Right ventricle myocardium superior (tissue), 1 donor: ENCODE data around the gene STK31. TPM values are rescaled to one million over a fixed set of nuclear protein-coding genes. Genes with fewer than 3 reads are reported as not detected.
A peak's percentile ranks its signal among the peaks of the same experiment; 100 is the strongest.
"Not testable (repeated sequence)": the region's sequence is repeated elsewhere in the genome, so short reads cannot be mapped to it uniquely, and the experiment has no call there.

Experiments used
- ATAC-seq: fragments of 200-7000 bp; cut with Tn5 transposase; one replicate; pipeline ENCODE4 v1.9.1; 2020; ENCODE audit warnings: mild to moderate bottlenecking; ENCODE audit not compliant: poor library complexity
- DNase-seq: peaks from one replicate; pipeline ENCODE4 v3.0.0-alpha.2; 2020
- intact Hi-C: fragments of 100-400 bp; cut with DNase I; formaldehyde crosslinking; loops from one replicate; pipeline ENCODE4 v1.11.2; 2022
- long read RNA-seq: library from polyadenylated mRNA; unstranded; transcript quantifications from one replicate; pipeline ENCODE4 v2.0.0, GENCODE V29; 2021
- total RNA-seq: library from RNA; stranded (reverse); fragmentation: NEBNext Ultra II Directional; extraction: Animal tissue kit (Norgen Biotek cat#: 25700); gene quantifications from one replicate; pipeline ENCODE4 v1.2.1, GENCODE V29; 2021
- donor health status: DM: no; HTN: yes; CAD: no; lungs with severe emphysema.

Gene STK31, protein sequence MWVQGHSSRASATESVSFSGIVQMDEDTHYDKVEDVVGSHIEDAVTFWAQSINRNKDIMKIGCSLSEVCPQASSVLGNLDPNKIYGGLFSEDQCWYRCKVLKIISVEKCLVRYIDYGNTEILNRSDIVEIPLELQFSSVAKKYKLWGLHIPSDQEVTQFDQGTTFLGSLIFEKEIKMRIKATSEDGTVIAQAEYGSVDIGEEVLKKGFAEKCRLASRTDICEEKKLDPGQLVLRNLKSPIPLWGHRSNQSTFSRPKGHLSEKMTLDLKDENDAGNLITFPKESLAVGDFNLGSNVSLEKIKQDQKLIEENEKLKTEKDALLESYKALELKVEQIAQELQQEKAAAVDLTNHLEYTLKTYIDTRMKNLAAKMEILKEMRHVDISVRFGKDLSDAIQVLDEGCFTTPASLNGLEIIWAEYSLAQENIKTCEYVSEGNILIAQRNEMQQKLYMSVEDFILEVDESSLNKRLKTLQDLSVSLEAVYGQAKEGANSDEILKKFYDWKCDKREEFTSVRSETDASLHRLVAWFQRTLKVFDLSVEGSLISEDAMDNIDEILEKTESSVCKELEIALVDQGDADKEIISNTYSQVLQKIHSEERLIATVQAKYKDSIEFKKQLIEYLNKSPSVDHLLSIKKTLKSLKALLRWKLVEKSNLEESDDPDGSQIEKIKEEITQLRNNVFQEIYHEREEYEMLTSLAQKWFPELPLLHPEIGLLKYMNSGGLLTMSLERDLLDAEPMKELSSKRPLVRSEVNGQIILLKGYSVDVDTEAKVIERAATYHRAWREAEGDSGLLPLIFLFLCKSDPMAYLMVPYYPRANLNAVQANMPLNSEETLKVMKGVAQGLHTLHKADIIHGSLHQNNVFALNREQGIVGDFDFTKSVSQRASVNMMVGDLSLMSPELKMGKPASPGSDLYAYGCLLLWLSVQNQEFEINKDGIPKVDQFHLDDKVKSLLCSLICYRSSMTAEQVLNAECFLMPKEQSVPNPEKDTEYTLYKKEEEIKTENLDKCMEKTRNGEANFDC
- total RNA-seq = not detected
- long read RNA-seq = 0 reads

DNA sequence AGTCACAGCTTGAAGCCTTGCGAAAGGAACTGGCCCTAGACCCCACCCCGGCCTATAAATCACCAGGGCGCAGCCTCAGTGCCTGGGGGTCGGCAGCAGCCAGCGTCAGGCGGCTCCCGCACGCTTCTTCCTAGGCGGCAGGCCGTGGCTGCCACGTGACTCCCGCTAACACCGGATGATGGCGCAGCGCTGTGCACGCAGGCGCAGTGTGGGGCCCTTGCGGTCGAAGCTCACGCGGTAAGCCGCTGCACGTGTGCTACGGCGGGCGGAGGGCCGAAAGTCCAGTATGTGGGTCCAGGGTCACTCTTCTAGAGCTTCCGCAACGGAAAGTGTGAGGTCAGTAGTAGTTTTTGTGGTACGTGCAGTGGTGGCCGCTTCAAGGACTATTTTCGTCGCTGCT, at the start of gene STK31:
TSS of gene STK31 (plus strand) at position 220 of the 400 bp plus-strand sequence. CDS start at position 287, 67 bp downstream.
- no peak for ATAC-seq
- DNase-seq = no peak

DNA sequence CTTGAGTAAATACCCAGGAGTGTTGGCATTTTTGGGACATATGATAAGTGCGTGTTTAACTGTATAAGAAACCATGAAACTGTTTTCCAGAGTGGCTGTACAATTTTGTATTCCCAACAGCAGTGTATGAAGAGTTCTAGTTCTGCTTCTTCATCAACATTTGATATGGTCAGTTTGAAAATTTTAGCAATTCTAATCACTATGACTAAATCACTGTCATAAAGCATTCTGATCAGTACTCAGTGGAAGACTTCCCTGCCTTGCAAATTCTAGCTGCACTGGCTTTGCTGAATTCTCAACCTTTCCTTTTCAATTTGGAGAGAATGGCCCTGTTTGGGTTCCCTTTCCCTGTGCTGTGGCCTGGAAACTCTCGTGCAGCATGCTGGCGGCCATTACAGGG, 48.6 kb upstream of the STK31 start:
- intact Hi-C loops = no loop called here
- ATAC-seq (no peak), DNase-seq (no peak)

More for the DNA sequence above, at the start of gene STK31:
- intact Hi-C loops = no loop called here

DNA sequence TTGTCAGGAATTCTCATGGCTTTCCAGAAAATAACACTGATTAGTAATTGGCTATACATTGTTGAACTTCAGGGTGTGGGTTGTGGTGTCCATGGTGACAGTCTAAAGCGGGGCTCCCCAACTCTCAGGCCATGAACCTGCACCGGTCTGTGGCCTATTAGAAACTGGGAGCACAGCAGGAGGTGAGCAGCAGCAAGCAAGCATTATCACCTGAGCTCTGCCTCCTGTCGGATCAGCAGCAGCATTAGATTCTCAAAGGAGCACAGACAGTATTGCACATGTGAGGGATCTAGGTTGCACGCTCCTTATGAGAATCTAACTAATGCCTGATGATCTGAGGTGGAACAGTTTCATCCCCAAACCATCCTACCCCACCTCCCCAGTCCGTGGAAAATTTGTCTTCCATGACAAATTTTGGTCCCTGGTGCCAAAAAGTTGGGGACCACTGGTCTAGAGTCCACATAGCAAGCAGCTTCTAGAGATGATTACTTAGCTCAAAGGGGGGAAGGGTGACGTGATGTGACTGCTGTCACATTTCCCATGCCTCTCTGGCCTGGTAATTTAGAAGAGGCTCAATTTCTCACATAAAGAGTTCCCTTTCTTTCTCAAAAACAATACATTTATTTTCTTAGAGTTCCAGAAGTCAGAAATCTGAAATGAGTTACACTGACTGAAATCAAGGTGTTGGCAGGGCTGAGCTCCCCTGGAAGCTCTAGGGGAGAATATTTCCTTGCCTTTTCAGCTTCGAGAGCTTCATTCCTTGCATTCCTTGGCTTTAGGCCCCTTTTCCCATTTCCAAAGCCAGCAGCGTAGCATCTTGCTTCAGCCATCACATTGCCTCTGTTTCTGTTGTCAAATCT, 47.7 kb upstream of the STK31 start:
- DNase-seq (no peak), ATAC-seq (no peak)
- intact Hi-C loops = no loop called here

DNA sequence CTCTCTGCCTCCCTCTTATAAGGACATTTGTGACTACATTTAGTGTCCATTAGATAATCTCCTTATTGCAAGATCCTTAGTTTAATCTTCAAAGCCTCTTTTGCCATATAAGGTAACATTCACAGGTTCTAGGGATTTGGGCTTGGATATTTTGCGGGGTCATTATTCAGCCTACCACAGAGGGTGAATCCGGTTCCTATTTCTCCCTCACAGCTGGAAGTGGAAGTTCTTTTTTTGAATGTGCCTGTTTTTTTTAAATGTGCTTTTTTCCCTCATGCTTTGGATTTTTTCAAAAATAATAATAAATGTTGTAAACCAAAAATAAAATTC, 47.1 kb upstream of the STK31 start:
- DNase-seq (no peak), ATAC-seq (no peak)
- intact Hi-C loops = no loop called here

DNA sequence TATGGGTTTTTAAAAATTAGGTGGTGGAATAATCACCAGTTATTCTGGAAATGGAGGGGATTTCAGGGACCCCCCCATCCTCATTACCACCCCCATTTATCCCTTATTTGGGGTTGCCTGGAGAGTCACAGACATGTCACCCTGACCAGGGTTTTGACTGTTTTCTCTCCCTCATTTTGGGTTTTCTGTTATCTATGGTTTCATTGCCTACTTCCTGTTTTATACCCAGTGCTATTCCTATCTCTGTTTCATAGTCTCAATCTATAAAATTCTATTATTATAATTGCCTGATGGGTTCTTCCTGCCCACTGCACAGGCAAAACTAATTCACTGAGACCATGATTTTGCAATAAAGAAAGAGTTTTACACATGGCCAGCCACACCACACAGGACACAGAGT, 45.9 kb upstream of the STK31 start:
- intact Hi-C loops = no loop called here
- DNase-seq = no peak
- no peak for ATAC-seq

DNA sequence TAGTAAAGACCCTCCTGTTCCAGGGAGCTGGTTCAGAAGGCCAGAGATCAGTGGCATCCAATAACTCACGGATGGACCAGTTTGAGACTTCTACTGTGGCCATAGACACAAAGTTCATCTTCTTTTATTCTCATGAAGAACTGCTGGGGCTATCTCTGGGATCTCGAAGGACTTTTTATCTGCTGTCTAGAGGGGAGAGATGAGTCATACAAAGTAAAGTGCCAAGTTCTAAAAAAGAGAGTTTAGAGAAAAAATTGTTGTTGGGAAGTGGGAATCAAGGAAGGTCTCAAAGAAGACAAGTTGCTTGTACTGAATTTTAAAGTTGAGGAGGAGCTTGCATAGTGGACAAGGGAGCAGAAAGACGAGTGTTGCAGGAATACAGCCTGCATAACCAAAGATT, 38.0 kb upstream of the STK31 start:
- intact Hi-C loops = no loop called here
- no peak for ATAC-seq
- no peak for DNase-seq

DNA sequence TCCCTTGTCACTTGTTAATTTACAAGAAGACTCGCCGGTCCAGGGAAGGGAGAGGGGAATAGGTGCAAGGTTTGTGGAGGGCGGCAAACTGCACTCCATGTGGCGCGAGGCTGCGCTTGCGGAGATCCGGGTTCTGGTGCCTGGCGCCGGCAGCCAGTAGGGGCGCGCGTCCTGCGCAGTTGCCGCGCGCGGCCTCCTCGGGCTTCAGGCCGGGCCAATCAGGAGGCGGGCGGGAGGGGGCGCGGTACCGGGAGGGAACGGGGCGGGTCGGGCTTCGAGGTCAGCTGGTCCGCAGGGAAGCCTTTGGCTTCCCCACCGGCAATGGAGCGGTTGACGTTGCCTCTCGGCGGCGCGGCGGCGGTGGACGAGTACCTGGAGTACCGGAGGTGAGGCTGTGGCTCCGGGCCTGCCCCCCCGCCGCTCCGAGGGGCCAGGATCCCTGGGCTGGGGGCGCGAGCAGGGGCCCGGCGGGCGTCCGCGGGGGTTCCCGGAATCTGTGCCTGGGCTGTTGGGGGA, 30.1 kb upstream of the STK31 start, which contains the start of gene FAM221A:
TSS of gene FAM221A (plus strand) at position 302 of the 516 bp plus-strand sequence. CDS start at position 322, 20 bp downstream.
- intact Hi-C loops = no loop called here
- peak; percentile 100 for ATAC-seq
- peak; percentile 94 for DNase-seq

DNA sequence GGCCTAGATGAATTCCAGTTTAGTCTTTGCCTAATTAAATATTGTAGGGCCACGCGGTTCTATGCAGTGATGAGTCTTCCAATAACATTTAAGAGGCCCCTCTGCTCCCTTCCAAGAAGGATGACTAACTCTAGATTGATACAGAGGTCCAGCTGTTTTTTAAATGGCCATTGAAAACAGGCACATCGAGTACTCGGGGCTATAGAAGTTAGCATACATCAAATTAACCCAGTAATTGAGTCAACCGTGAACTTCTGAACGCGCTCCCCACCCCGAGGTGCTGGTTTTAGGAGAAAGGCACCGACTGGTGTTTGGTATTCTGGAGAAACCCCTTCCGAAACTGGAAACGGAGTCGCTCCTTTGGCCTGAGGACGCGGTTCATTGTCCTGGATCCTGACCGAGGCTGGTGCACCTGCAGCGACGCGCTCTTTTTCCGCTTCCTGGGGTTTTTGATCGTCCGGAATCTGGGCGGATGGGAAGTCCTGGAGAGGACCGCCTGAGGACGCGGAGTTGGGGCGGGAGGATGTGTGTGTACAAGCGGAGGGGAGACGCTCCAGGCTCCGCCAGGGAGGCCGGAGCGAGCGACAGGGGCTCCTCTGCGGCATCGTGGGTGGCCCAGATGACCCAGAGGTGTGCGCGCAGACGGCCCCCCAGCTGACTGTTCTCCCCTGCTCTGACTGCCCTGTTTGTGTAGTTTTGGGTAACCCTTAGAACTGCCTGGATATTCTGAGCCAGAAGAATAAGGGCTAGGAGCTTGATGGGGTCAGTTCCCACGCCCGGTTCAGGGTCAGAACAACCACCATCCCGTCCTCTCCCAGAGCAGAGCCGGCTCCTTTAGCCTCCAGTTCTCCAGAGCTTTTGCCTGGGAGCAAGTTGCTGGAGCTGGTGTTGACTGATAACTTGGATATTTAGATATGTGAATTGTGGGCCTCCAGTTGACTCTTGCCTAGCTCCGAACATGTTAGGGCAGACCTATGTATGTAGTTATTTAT, 29.3 kb upstream of the STK31 start:
- DNase-seq (peak; percentile 74), ATAC-seq (peak; percentile 80)
- intact Hi-C loops = no loop called here

DNA sequence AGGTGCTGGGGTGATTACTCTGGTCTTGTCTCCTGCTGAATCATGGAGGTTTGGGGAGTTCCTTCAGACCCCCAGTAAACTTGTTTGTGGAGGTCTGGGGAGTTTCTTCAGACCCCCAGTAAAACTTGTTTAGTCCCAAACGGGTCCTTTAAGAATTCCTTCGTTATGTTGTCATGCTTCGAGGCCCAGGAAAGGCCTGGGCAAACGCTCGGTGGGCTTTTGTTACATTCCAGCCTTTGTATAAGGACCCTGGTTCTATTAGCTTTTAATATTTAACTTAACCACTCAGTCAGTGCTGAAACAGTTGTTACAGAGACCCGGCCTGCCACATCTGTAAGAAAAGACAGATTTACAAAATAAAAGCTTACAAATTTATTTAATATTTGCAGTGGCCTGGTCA, 26.0 kb upstream of the STK31 start:
- ATAC-seq, intact Hi-C loops, DNase-seq: not testable (repeated sequence)

DNA sequence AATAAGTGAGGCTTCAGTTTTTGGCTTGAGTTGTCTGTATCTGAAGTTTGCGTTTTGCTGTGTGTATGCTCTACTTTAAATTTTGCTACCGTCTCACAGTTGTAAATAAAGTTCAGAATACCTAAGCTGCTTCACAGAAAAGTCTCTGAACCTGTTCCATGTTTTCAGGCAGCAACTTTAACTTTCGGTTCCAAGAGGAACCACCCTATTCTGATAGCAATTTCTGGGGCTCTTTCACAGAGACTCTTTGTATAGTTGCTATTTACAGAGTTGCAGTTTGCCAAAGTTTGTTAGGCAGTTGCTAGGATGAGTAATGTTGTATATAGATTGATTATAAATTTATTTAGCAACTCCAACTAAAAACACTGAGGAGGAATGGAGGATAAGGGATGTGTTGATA, 24.3 kb upstream of the STK31 start:
- no peak for DNase-seq
- peak; percentile 70 for ATAC-seq
- intact Hi-C loops = no loop called here

DNA sequence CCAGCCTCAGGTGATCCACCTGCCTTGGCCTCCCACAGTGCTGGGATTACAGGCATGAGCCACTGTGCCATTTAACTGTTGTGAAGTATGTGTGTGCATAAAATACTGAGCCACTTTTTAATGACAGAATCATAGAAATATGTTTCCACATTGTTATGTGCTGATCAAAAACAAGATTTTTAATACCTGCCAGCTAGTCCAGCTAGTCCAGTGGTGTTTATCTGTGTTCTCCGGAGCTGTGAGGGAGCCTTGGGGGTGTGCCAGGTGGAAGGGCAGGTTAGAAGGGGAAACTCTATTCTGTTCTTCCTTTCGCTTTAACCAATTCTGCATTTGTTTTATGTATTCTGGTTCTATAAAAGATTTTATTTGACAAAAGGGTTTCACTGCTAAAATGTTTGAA, 23.0 kb upstream of the STK31 start:
- intact Hi-C loops = no loop called here

DNA sequence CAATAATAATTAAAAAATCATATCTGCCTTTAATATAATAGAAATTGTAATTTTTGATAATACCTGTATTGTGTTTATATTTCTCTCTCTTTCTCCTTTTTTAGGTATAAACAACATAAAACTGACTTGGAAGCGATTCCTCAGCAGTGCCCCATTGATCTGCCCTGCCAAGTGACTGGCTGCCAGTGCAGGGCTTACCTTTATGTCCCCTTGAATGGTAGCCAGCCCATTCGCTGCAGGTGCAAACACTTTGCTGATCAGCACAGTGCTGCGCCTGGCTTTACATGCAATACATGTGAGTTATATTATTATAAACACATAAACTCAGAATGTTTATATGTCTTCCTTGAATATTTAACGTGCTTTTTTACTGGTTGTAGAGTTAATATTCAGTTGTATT, 20.9 kb upstream of the STK31 start:
- ATAC-seq = no peak
- DNase-seq = no peak
- intact Hi-C loops = no loop called here

More for the DNA sequence above, 23.0 kb upstream of the STK31 start:
- ATAC-seq (peak; percentile 73), DNase-seq (peak; percentile 55)

DNA sequence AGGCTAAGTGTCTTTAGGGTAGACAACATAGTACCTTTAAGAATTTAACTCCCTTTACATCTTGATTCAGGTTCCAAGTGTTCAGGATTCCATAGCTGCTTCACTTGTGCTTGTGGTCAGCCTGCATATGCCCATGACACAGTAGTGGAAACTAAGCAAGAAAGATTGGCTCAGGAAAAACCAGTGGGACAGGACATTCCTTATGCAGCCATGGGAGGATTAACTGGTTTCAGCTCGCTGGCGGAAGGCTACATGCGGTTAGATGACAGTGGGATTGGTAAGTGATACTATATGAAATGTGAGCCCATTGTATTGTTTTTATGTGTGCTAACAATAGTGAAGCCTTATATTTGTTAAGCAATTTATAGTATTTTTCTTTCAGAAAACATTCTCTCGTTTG, 18.7 kb upstream of the STK31 start:
- DNase-seq (no peak), ATAC-seq (no peak)
- intact Hi-C loops = no loop called here

DNA sequence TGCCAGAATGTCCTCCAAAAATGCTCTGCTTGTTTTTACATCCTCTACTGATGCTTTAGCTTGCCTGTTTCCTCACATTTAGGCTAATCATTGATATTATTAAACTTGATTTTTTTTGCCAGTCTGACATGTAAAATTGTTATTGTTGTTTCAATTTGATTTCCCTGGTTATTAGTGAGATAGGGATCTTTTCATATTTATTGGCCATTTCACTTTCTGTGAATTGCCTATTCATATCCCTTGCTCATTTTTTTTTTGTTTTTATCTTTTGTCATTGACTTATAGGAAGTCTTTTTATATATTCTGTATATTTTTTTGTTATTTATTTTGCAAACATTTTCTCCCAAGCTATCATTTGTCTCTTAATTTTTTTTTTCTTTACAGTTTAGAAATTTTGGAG, 16.8 kb upstream of the STK31 start:
- intact Hi-C loops = no loop called here
- DNase-seq = no peak
- no peak for ATAC-seq

DNA sequence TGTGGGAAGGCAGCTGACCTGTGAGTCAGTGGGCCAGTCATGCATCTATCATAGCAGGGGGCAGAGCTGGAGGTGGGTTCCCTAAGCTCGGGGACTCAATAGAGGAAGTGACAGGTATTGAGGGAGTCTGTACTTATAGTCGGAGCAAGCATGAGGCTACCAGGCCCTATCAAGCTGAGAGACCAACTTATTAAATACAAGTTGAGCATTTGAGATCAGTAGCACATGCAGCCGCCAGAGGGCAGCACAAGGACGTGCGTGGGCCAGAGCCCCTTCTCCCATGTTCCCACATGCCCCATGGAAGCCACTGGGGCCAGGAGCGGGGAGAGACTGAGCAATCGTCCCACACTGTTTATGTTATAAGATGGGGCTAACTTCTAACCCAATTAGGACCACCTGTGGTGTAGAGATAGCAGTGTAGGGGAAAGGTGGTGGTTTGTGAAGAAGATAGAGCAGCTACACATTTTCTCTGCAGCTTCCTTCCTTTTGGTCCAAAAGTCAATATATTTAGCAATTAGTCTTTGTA, 13.0 kb upstream of the STK31 start:
- intact Hi-C loops = no loop called here
- ATAC-seq = no peak
- peak; percentile 65 for DNase-seq

DNA sequence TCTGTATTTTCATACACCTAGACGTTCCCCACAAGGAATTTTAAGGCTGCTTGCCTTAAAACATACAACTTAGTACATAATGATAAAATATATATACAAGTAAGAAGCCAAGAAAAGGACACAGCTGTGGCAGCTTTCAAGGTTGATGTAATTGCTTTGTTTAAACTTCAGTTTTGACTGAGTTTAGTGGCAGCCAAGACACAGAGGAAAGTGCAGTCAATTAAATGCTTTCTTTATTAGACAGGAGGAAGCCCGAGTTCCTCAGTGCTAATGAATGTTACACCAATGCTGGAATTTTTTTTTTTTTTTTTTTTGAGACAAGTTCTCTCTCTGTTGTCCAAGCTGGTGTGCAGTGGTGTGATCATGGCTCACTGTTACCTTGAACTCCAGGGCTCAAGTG, 11.2 kb upstream of the STK31 start:
- intact Hi-C loops = no loop called here
- ATAC-seq (no peak), DNase-seq (no peak)

DNA sequence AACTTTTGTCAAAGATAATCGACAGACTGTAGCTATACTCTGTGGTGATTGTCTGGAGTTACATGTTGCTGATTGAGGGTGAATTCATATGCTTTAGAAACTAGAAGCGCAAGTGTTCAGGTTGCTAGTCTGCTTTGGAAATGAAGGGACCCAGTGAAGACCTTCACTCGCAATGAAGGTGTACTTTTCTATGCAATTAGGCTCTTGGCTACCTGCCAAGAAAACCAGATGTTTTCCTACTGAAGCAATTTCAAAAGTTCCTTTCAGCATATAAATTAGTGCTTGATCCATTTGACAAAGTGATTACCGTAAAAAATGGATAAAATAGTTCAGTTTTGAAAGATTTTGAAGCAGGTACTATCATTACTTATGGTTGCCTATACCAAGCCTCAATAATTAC, 10.0 kb upstream of the STK31 start:
- intact Hi-C loops = no loop called here
- ATAC-seq (no peak), DNase-seq (no peak)
